GM21447 (cell line): ENCODE data around the gene PSMD3.
"Not testable (repeated sequence)": the region's sequence is repeated elsewhere in the genome, so short reads cannot be mapped to it uniquely, and the experiment has no call there.

Experiments used
- ATAC-seq: cut with Tn5 transposase; IDR thresholded peaks from one replicate; pipeline ENCODE4 v1.9.1; 2021; ENCODE audit not compliant: unreplicated experiment

PSMD3 gene

DNA sequence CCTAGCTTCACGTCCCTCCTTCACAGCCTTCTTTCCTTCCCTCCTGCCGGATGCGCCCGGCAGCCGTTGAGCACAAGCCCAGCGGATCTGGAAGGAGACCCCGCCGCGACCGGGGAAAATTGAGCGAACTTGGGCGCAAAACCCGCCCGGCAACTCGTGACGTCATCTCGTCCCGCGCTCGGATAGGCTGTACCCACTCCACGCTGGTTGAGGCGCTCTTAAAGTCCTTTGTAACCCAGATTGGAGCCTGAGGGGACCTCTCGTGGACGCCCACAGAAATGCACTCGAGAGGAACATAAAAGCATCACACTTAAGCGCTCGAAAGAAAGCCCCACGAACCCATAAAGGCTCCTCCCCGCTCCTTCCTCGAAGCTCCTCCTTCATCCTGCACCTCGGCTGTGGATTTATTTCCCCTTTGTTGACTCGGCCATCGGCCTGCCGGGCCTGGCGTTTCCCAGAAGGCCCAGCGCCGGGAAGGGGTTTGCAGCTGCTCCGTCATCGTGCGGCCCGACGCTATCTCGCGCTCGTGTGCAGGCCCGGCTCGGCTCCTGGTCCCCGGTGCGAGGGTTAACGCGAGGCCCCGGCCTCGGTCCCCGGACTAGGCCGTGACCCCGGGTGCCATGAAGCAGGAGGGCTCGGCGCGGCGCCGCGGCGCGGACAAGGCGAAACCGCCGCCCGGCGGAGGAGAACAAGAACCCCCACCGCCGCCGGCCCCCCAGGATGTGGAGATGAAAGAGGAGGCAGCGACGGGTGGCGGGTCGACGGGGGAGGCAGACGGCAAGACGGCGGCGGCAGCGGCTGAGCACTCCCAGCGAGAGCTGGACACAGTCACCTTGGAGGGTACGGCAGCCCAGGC is at the start of gene PSMD3:
PSMD3 (plus strand) TSS at position 457 of the 856 bp plus-strand sequence; CDS start at position 621, 164 bp downstream.
- ATAC-seq, result peak; percentile 92

GRCh38 chr17:39933912-39934311 is 46.7 kb upstream of the PSMD3 start:
- no peak for ATAC-seq

- no peak for ATAC-seq
These were observed 46.3 kb upstream of the PSMD3 start for GRCh38 chr17:39934324-39934723.

DNA sequence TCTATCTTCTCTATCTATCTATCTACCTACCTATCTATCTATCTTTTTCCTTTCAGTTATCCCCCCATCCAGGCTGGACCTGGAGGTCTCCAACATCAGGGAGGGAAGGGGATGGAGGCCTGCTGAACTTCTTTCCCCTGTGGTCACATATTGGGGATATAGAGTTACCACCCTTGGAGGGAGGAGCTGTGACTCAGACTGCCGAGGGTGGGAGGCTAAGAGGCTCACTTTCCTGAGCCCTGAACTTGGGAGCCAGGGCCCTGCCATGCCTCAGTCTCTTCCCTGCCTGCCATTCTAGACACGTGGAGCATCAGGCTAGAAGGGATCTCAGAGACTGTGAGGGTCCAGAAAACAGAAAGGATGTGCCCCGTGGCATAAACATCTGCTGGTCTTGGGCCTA is 44.7 kb upstream of the PSMD3 start:
- no peak for ATAC-seq

DNA sequence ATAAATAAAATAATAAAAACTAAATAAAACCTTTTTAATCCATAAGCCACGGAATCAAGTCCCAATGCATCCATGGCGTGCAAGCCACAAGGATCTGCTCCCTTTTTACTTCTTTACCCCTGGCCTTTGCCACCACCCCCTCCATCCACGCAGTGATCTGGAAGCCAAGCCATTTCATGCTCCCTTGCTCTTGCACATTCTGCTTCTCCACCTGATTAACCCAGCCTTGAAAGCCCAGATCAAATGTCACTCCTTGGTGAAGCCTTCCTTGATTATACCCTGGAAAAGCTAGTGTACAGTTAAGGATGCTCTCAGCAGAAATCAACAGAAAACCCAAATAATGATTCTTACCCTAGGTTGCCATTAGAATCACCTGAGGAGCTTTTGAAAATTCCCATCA is 43.2 kb upstream of the PSMD3 start:
- ATAC-seq, result no peak

DNA sequence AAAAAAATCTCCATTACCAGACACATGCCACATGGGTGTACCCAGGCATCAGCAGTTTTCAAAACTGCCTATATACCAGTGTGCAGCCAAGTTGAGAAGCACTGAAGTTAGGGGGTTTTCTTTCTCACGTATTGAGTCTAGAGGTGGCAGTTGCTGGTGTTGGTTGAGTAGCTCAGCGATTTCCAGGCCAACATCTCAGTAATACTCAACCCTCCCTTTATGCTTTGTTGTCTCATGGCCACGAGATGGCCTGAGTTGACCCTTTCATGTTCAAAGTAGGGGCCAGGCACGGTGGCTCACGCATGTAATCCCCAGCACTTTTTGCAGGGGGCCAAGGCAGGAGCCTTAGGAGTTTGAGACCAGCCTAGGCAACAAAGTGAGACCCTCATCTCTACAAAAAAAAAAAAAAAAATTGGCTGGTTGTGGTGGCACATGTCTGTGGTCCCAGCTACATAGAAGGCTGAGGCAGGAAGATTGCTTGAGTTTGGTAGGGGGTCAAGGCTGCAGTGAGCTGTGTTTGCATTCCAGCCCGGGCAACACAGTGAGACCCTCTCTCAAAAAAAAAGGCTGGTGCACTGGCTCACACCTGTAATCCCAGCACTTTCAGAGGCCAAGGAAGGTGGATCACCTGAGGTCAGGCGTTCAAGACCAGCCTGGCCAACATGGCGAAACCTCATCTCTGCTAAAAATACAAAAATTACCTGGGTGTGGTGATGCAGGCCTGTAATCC is 42.3 kb upstream of the PSMD3 start:
- no peak for ATAC-seq

DNA sequence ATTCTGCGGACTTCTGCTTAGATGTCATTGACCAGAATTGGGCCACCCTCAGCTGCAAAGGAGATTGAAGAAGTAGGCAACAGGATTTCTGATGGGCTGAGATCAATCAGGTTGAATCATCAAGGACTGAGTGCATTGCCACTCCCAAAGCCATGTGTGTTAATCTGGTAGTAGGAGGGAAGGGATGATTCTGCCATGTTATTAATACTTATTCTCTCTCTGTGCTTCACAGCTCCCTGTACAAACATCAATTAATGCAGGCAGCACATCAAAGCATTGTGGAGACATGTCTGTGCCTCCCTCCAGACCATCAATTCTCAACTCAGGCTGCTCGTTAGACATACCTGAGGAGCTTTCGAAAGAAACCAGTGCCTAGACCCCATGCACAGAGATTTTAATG is 41.5 kb upstream of the PSMD3 start:
- no peak for ATAC-seq

DNA sequence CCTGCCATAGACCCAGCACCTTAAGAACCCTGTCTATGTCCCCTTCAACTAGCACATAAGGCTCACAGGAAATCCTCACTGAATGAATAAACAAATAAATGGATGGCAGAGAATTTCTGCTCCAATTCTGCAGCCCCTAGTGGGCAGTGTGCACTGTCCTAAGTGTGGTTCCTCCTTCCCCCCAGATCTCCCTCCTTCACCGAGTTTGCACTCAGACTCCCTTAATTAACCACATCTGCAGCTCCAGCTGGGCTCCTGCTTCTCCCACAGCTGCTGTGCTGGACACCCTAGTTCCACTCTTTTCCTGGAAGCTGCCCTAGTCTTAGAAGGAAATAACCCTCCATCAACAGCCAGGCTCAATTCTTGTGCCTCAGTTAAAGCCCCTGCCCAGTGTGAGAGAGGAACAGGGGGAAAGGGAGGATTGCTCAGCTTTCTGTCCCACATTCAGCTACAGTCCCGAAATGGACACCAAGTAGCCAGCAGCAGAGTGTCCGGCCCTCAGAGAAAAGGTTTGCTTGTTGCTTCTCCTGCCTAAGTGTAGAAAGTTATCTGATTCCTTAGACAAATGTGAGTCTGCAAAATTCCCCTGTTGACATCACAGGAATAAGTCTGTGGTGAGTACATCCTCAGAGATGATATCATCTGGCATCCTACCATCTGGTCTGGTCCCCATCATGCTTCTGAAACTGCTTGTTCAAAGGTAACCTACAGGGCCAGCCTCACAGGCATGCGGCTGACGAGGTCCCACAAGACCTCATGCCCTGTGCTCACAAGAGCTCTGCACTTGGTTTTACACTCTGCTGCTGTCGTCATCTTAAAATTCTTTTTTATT is 40.8 kb upstream of the PSMD3 start:
- peak; percentile 51 for ATAC-seq

DNA sequence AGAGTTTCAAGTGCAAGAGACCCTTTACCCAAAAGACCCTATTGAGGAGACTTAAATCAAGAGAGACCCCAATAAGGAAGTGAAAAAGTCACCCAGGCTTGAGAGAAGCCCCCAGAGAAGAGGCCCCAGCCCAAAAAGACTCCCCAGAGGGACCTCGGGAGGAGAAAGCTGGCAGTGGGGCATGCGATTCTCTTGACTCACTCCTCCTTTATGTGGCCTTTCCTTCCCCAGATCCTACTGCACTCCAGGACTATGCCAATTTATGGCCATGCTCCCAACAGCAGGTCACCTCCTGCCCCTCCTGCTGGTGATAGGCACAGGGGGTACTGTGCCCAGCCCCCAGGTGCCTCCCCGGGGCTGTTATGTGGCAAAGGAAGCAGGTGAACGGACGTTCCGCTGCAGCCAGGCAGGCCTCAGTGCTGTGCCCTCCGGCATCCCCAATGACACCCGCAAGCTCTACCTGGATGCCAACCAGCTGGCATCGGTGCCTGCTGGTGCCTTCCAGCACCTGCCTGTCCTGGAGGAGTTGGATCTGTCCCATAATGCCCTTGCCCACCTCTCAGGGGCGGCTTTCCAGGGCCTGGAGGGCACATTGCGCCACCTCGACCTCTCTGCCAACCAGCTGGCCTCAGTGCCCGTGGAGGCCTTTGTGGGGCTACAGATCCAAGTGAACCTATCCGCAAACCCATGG is 36.8 kb upstream of the PSMD3 start:
- no peak for ATAC-seq

GRCh38 chr17:39944393-39944711 is 36.3 kb upstream of the PSMD3 start:
- ATAC-seq, result no peak

GRCh38 chr17:39946551-39947330 is 33.9 kb upstream of the PSMD3 start:
- ATAC-seq, result no peak

DNA sequence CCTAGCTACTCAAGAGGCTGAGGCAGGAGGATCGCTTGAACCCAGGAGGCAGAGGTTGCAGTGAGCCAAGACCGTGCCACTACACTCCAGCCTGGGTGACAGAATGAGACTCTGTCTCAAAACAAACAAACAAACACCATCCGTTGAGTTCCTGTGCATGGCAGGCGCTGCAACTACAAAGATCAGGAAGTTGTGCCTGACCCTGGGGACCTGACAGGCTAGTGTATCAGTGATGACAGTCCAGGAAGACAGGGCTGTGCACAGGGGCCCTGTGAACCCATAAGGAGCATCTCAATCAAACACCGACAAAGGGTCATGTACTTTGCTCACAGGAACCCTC is 32.1 kb upstream of the PSMD3 start:
- ATAC-seq, result not testable (repeated sequence)

DNA sequence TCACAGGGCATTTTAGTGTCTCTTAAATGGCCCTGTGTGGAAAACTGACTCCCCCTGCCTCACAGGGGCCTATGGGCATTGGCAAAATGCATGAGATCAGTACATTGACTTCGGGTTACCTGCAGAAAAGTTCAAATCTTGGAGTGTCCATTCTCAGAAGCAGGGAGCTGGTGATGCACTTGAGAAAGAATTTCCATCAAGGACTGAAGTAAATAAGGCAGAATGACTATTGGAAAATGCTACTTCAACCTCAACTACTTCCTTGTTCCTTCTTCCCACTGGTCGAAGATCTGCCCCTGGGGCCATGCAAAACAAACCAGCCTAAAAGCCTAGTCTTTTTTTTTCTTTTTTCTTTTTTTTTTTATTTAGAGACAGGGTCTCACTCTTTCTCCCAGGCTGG is 31.6 kb upstream of the PSMD3 start:
- ATAC-seq, result no peak

DNA sequence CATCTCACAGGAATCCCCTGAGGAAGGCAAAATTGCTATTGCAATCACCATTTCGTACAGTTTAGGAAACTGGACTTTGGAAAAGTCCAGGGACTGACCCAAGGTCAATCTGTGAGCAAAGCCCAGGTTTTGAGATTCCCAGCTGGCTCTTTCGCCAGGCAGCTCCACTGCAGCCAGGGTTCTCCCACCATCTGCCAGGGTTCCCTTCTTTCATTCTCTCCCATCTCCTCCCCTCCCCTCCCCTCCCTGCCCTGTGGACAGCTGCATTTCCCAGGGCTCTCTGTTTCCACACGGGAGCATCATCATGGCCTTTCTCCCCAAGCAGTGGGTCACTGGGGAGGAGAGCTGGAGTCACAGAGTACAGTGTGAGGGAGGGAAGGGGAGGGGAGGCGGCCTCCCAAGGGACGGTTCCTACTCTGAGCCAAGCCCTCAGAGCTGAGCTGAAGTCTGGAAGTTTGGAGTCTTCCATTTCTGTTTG is 29.7 kb upstream of the PSMD3 start:
- ATAC-seq, result no peak

DNA sequence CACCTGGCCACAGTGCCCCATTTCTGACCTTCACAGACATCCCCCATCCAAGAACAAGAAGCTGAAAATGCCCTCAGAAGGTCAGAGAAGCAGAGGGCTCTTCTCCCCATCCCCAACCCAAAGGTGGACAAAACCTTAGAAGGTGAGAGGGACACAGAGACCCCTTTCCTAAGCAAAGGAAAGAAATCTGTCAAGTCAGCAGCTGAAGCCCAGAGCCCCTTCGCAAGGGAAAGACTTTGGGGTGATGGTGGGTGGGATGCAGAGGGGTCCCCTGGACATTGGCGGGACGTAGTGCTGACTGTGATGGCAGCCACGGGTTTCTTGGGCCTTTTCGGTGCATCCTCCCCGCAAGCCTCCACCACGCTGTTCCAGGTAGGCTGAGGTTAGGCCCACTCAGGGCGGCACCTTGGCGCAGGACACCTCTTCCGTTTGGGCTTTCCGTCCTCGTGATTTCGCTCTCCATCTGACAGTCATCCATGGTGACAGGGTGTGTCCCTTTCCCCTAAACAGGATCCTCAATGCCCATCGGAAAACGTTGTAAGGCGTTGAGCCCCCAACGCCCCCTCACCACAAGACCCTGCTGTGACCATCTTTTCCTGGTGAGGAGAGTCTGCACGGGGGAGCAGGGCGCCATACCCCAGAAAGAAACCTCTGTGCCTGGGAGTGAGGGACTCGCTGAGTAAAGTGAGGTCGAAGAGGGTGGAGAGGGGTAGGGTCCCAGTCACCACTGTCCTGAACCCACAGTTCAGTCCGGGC is 28.5 kb upstream of the PSMD3 start:
- no peak for ATAC-seq

DNA sequence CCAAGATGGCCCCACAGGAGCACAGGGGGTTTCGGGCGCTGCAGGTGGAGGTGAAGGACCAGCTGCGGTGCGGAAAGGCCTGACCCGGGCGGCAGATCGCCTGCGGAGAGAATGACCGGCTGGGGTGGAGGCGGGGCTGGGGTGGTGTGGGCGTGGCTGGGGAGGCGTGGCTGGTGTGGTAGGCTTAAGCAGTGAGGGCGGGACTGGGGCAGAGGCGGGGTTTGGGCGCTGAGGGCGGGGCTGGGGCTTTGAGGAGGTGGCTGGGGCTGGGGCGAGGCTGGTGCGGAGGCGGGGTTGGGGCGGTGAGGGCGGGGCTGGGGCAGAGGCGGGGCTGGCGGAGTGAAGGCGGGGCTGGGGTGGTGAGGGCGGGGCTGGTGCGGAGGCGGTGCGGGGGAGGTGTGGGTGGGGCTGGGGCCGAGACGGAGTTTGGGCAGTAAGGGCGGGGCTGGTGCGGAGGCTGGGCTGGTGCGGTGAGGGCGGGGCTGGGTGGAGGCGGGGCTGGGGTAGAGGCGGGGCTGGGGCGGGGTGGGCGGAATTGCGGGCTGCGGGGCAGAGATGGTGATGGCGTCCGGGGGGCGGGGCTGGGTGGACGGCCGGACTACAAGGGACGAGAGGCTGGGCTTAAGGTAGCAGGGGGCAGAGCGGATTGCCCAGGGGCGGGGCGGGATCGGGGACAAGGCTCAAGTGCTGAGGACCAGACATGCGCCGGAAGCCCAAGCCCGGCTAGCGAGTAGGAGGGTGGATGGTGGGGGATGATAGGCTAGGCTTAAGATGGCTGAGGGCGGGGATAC is 27.7 kb upstream of the PSMD3 start:
- ATAC-seq, result peak; percentile 68

GRCh38 chr17:39953471-39953888 is 27.1 kb upstream of the PSMD3 start:
- ATAC-seq, result no peak

DNA sequence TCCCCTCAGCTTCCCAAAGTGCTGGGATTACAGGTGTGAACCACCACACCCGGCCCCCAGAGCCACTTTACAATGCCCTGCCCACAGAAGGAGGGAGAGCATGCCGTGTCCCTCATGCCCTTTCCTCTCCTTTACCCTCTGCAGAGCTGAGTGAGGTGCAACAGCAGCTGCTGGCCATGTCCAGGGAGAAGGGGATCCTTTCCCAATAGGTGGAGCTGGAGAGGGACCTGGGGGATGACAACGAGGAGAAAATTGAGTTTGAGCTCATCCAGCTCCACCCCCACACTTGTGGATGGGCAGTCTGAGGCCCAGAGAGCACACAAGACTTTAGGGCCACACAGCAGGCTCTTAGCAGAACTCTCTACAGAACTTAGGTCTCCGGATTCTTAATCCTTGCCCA is 25.7 kb upstream of the PSMD3 start:
- no peak for ATAC-seq
